Panc1 (cell line): ENCODE measurements around the gene NINL.

Experiments used
- POLR2AphosphoS5 ChIP-seq: IDR thresholded peaks from 2 replicates; pipeline ENCODE4 v1.6.1; 2012; ENCODE audit warnings: mild to moderate bottlenecking, low read depth, low read length, moderate library complexity
- TF ChIP-seq, protein P1 (sequence below): fragments of 450-650 bp; IDR thresholded peaks from 2 replicates; pipeline ENCODE4 v1.5.1; 2017; ENCODE audit warnings: mild to moderate bottlenecking

DNA sequence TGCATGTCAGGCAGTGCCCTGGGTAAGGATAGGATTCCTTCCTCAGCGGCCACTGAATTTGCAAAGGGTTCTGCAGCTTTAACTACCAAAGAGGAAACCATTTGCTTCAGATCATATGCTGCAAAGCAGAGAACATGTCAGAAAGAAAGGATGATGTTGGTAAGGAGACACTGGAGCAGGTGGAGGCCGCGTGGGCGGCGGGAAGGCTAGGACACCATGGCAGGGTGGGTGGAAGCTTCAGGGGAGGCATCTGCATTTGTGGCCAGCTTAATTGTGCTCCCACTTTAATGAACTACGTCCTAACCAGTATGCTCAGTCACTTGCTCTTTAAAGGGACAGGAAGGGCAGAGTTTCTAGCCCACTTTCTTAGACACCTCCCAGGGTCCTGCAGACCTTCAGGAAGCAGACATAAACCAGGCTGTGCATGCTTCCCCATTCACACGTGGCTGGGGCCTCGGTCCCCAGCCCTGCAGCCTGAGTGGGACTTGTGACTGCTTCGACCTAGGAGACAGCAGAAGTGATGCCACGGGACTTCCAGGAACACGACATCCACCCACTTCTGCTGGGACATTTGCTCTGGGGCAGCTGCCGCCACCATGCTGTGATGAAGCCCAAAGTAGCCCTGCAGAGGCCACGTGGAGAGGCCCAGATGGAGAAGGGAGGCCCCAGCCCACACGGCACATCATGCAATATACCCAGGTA, 101.7 kb downstream of the NINL start:
- TF ChIP-seq, protein P1, sequence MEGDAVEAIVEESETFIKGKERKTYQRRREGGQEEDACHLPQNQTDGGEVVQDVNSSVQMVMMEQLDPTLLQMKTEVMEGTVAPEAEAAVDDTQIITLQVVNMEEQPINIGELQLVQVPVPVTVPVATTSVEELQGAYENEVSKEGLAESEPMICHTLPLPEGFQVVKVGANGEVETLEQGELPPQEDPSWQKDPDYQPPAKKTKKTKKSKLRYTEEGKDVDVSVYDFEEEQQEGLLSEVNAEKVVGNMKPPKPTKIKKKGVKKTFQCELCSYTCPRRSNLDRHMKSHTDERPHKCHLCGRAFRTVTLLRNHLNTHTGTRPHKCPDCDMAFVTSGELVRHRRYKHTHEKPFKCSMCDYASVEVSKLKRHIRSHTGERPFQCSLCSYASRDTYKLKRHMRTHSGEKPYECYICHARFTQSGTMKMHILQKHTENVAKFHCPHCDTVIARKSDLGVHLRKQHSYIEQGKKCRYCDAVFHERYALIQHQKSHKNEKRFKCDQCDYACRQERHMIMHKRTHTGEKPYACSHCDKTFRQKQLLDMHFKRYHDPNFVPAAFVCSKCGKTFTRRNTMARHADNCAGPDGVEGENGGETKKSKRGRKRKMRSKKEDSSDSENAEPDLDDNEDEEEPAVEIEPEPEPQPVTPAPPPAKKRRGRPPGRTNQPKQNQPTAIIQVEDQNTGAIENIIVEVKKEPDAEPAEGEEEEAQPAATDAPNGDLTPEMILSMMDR, result no peak
- TF ChIP-seq POLR2AphosphoS5, result no peak
